Breast epithelium (tissue), 3 donors: ENCODE results near the gene TMEM187.

Experiments used
- CTCF ChIP-seq, 3 donors: fragments of 450-650 bp; IDR thresholded peaks; one replicate each; pipeline ENCODE4 v1.5.1; 2016 to 2017; ENCODE audit warnings: antibody characterized with exemption in 3 of 3, mild to moderate bottlenecking in 3 of 3, moderate library complexity in 3 of 3
- POLR2AphosphoS5 ChIP-seq, 3 donors: sonication (generic); formaldehyde crosslinking; IDR thresholded peaks; one replicate each; pipeline ENCODE4 v1.6.1; 2017; ENCODE audit warnings: antibody characterized with exemption in 3 of 3

DNA sequence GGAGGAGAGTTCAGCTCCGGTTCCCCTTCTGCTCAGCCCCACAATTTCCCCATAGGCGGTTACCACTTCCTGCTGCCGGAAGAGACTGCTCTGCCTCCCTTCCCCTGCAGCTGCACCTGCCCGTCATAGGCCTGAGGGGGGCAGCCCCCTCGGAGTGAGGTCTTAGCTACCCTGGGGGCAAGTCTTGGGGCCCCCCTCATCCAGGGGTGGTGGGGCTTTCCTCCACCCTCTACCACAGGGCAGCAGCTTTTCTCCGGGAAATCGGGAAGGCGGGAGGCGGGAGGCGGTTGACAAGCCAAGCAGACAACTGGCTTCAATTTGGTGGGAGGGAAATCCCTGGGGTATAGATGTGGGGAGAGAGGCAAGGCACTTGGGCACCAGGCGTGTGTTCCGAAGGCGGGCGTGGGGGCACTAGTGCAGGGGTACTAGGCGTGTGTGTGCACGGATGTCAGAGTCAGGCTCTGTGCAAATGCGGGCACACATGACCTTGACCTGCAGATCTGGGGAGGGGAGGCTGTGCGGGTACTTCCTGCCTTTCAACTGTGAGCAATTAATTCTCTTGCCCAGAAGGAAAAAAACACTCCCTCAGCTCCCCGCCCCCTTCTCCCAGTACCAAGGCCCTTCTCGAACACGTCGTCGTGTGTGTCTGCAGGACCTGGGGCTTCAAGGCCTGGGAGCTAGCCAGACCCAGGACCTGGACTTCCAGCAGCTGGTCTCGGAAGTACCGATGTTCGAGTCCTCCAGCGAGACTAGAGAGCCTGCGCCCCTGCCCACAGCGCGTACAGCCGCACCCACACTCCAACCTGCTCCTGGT is 45.5 kb upstream of the TMEM187 start:
- TF ChIP-seq CTCF (IDR thresholded peaks at IDR 0.05) (no peak), POLR2AphosphoS5 (IDR thresholded peaks at IDR 0.05) (no peak)
